GM23338 (cell line): ENCODE results near the gene FOXF1. TPM values are rescaled to one million over a fixed set of nuclear protein-coding genes. Genes with fewer than 3 reads are reported as not detected.

Experiments
- ATAC-seq: fragments of 200-7000 bp; cut with Tn5 transposase; 3 replicates; pipeline ENCODE4 v1.9.1; 2020
- DNase-seq: peaks from one replicate; pipeline ENCODE4 v3.0.0-alpha.2; 2015; ENCODE audit warnings: low spot score
- H2AFZ ChIP-seq: fragments of 200-600 bp; sonication (generic); 2 replicates; pipeline ENCODE4 v1.8.0; 2016; ENCODE audit warnings: antibody characterized with exemption, mild to moderate bottlenecking, moderate library complexity
- H3F3A ChIP-seq: fragments of 200-600 bp; sonication (generic); replicated peaks from 2 replicates; pipeline ENCODE4 v1.8.0; 2017; ENCODE audit warnings: antibody characterized with exemption, mixed run types, low read depth
- H3K27ac ChIP-seq: fragments of 200-600 bp; sonication (generic); 2 replicates; pipeline ENCODE4 v1.6.1; 2016; ENCODE audit warnings: low read depth
- H3K27me3 ChIP-seq: fragments of 200-600 bp; sonication (generic); 2 replicates; pipeline ENCODE4 v1.8.0; 2016; ENCODE audit warnings: mild to moderate bottlenecking, mixed run types, moderate library complexity; ENCODE audit not compliant: insufficient read depth
- H3K36me3 ChIP-seq: fragments of 200-600 bp; sonication (generic); 2 replicates; pipeline ENCODE4 v1.8.0; 2016; ENCODE audit warnings: mild to moderate bottlenecking; ENCODE audit not compliant: insufficient read depth
- H3K4me1 ChIP-seq: fragments of 200-600 bp; sonication (generic); 2 replicates; pipeline ENCODE4 v1.8.0; 2016; ENCODE audit warnings: mild to moderate bottlenecking, moderate library complexity; ENCODE audit not compliant: insufficient read depth
- H3K4me2 ChIP-seq: fragments of 200-600 bp; sonication (generic); 2 replicates; pipeline ENCODE4 v1.7.1; 2017; ENCODE audit warnings: mixed run types
- H3K4me3 ChIP-seq: fragments of 200-600 bp; sonication (generic); 2 replicates; pipeline ENCODE4 v1.6.1; 2016; ENCODE audit warnings: mixed run types
- H3K79me2 ChIP-seq: fragments of 200-600 bp; sonication (generic); replicated peaks from 2 replicates; pipeline ENCODE4 v1.8.0; 2017; ENCODE audit warnings: mild to moderate bottlenecking; ENCODE audit not compliant: insufficient read depth
- H3K9me2 ChIP-seq: fragments of 200-600 bp; sonication (generic); 2 replicates; pipeline ENCODE4 v1.8.0; 2017; ENCODE audit not compliant: insufficient read depth
- H4K20me1 ChIP-seq: fragments of 200-600 bp; sonication (generic); replicated peaks from 2 replicates; pipeline ENCODE4 v1.8.0; 2017; ENCODE audit warnings: mild to moderate bottlenecking; ENCODE audit not compliant: insufficient read depth
- H3K27ac Mint-ChIP-seq: 2 replicates; pipeline ENCODE4 v1.8.0; 2020; ENCODE audit warnings: inconsistent platforms, mild to moderate bottlenecking, moderate library complexity, mixed read lengths
- H3K27me3 Mint-ChIP-seq: 3 replicates; pipeline ENCODE4 v1.8.0; 2022; ENCODE audit warnings: low read depth, mild to moderate bottlenecking, moderate library complexity, mixed read lengths, inconsistent platforms; ENCODE audit not compliant: insufficient read depth, poor library complexity
- H3K36me3 Mint-ChIP-seq: 3 replicates; pipeline ENCODE4 v1.8.0; 2021; ENCODE audit warnings: low read depth, mild to moderate bottlenecking, inconsistent platforms, moderate library complexity, mixed read lengths
- H3K4me1 Mint-ChIP-seq: 3 replicates; pipeline ENCODE4 v1.8.0; 2020; ENCODE audit warnings: mild to moderate bottlenecking, inconsistent platforms, mixed read lengths
- H3K4me3 Mint-ChIP-seq: 3 replicates; pipeline ENCODE4 v1.8.0; 2021; ENCODE audit warnings: moderate library complexity, mild to moderate bottlenecking, inconsistent platforms, mixed read lengths
- H3K9me3 Mint-ChIP-seq: 3 replicates; pipeline ENCODE4 v1.8.0; 2020; ENCODE audit warnings: moderate library complexity, mild to moderate bottlenecking, inconsistent platforms, mixed read lengths
- CREB1 ChIP-seq: fragments of 250-450 bp; sonication (Bioruptor Pico); IDR thresholded peaks from 2 replicates; pipeline ENCODE4 v1.5.0; 2020; ENCODE audit warnings: low read depth, mild to moderate bottlenecking, moderate library complexity
- CTCF ChIP-seq, 2 experiments: fragments of 200-600 bp in 1 of 2; sonication (generic) in 1 of 2; conservative IDR thresholded peaks; 2 replicates each; pipeline versions ENCODE4 v1.5.1 to v1.6.1; 2016 to 2017; ENCODE audit warnings: antibody characterized with exemption in 2 of 2, low read depth in 2 of 2, mild to moderate bottlenecking in 2 of 2, moderate library complexity in 1 of 2
- ETS1 ChIP-seq: IDR thresholded peaks from 2 replicates; pipeline ENCODE4 v1.6.1; 2016; ENCODE audit warnings: antibody characterized with exemption
- EZH2 ChIP-seq: fragments of 200-600 bp; sonication (generic); IDR thresholded peaks from one replicate; pipeline ENCODE4 v1.8.0; 2017; ENCODE audit warnings: antibody characterized with exemption, mild to moderate bottlenecking, low read depth; ENCODE audit not compliant: unreplicated experiment
- EZH2phosphoT487 ChIP-seq: fragments of 200-600 bp; sonication (generic); IDR thresholded peaks from one replicate; pipeline ENCODE4 v1.8.1; 2018; ENCODE audit warnings: antibody characterized with exemption; ENCODE audit not compliant: unreplicated experiment
- JUNB ChIP-seq: IDR thresholded peaks from one replicate; pipeline ENCODE4 v1.6.1; 2016; ENCODE audit warnings: antibody characterized with exemption; ENCODE audit not compliant: unreplicated experiment
- NANOG ChIP-seq: IDR thresholded peaks from 2 replicates; pipeline ENCODE4 v1.6.1; 2016; ENCODE audit warnings: antibody characterized with exemption, borderline replicate concordance
- POLR2AphosphoS5 ChIP-seq: IDR thresholded peaks from 2 replicates; pipeline ENCODE4 v1.6.1; 2016; ENCODE audit warnings: antibody characterized with exemption, low read depth
- REST ChIP-seq: IDR thresholded peaks from one replicate; pipeline ENCODE4 v1.6.1; 2018; ENCODE audit warnings: antibody characterized with exemption; ENCODE audit not compliant: unreplicated experiment
- ZNF114 ChIP-seq: fragments of 250-450 bp; sonication (Bioruptor Pico); IDR thresholded peaks from 2 replicates; pipeline ENCODE4 v1.5.0; 2020; ENCODE audit warnings: mild to moderate bottlenecking, moderate library complexity
- ZNF331 ChIP-seq: fragments of 250-450 bp; sonication (Bioruptor Pico); IDR thresholded peaks from 2 replicates; pipeline ENCODE4 v1.5.0; 2020; ENCODE audit warnings: low read depth, mild to moderate bottlenecking, moderate library complexity
- polyA plus RNA-seq: library from polyadenylated mRNA; unstranded; fragments of >200 nt; fragmentation: Nextera tagmentation; extraction: Ambion mirVana; gene quantifications from 2 replicates; pipeline ENCODE4 v1.2.1, GENCODE V29; 2016
- total RNA-seq: library from RNA; depleted of rRNA; stranded (reverse); fragments of >200 nt; shearing (Covaris generic); gene quantifications from 2 replicates; pipeline ENCODE4 v1.2.3, GENCODE V29; 2014

Gene FOXF1
- total and polyA plus RNA-seq, 2 experiments from 2014 or later: 0.10 to 0.15 TPM

GRCh38 chr16:86546638-86547013, 36.3 kb downstream of the FOXF1 start:
- Mint-ChIP-seq H3K4me3 (no peak overlapping the region), H3K36me3 (no peaks in the 10 kb centered on the region; the same call in 2 of the 3 replicates), H3K27ac (no peak overlapping the region), H3K27me3 (no peaks in the 10 kb centered on the region), H3K4me1 (no peaks in the 10 kb centered on the region), H3K9me3 (no peaks in the 10 kb centered on the region)
- Histone ChIP-seq H3F3A (no peaks in the 10 kb centered on the region), H4K20me1 (no peaks in the 10 kb centered on the region), H3K79me2 (no peaks in the 10 kb centered on the region), H3K27ac (no peak overlapping the region), H3K9me2 (no peaks in the 10 kb centered on the region), H3K4me3 (no peak overlapping the region), H2AFZ (no peak overlapping the region), H3K36me3 (peaks cover 4% of the 10 kb centered on the region; the same call in 1 of the 2 replicates), H3K4me1 (no peaks in the 10 kb centered on the region), H3K27me3 (no peaks in the 10 kb centered on the region), H3K4me2 (no peak overlapping the region)
- ATAC-seq (no peak), DNase-seq (no peak)
- no peak for TF ChIP-seq CREB1 (CRISPR knock-in tag)
- no peak for TF ChIP-seq CTCF (conservative IDR thresholded peaks at IDR 0.05; ENCODE audit: low read depth in 2 of 2)
- no peak for TF ChIP-seq EZH2
- no peak for TF ChIP-seq ETS1
- TF ChIP-seq NANOG: no peak
- TF ChIP-seq JUNB: no peak
- no peak for TF ChIP-seq ZNF114 (CRISPR knock-in tag)
- TF ChIP-seq EZH2phosphoT487: no peak
- TF ChIP-seq ZNF331 (CRISPR knock-in tag): no peak
- TF ChIP-seq POLR2AphosphoS5: no peak
- no peak for TF ChIP-seq REST
